ENCODE results near the gene AGAP1.
"Not testable (repeated sequence)": the region's sequence is repeated elsewhere in the genome, so short reads cannot be mapped to it uniquely, and the experiment has no call there.

Gene AGAP1

GRCh38 chr2:236056141-236056540 lies 562.3 kb downstream of the AGAP1 start:
- DNase-seq: no peak

- no peak for DNase-seq
These were observed 563.5 kb downstream of the AGAP1 start for GRCh38 chr2:236057375-236057774.

- DNase-seq: no peak
These were observed 567.7 kb downstream of the AGAP1 start for GRCh38 chr2:236061497-236061896.

- DNase-seq: no peak
These were observed 568.1 kb downstream of the AGAP1 start for GRCh38 chr2:236061899-236062298.

- DNase-seq: not testable (repeated sequence)
These were observed 569.0 kb downstream of the AGAP1 start for GRCh38 chr2:236062806-236063205.

- no peak for DNase-seq
These were observed 570.2 kb downstream of the AGAP1 start for GRCh38 chr2:236063994-236064393.

- DNase-seq: no peak
These were observed 571.7 kb downstream of the AGAP1 start for GRCh38 chr2:236065314-236066160.

- no peak for DNase-seq
These were observed 576.4 kb downstream of the AGAP1 start for GRCh38 chr2:236070236-236070635.

- DNase-seq: no peak
These were observed 579.4 kb downstream of the AGAP1 start for GRCh38 chr2:236073246-236073645.

- DNase-seq: no peak
These were observed 580.2 kb downstream of the AGAP1 start for GRCh38 chr2:236073867-236074655.

GRCh38 chr2:236075802-236076201 lies 582.0 kb downstream of the AGAP1 start:
- no peak for DNase-seq

GRCh38 chr2:236078297-236079255 lies 584.7 kb downstream of the AGAP1 start:
- no peak for DNase-seq

- no peak for DNase-seq
These were observed 586.6 kb downstream of the AGAP1 start for GRCh38 chr2:236080412-236080811.

- DNase-seq: no peak
These were observed 587.3 kb downstream of the AGAP1 start for GRCh38 chr2:236081171-236081570.

- no peak for DNase-seq
These were observed 588.2 kb downstream of the AGAP1 start for GRCh38 chr2:236082061-236082460.

GRCh38 chr2:236083934-236084333 lies 590.1 kb downstream of the AGAP1 start:
- no peak for DNase-seq

- no peak for DNase-seq
These were observed 591.4 kb downstream of the AGAP1 start for GRCh38 chr2:236085211-236085610.

- DNase-seq: no peak
These were observed 591.8 kb downstream of the AGAP1 start for GRCh38 chr2:236085647-236086046.

- DNase-seq: no peak
These were observed 592.6 kb downstream of the AGAP1 start for GRCh38 chr2:236086403-236086970.

GRCh38 chr2:236086971-236087465 lies 593.2 kb downstream of the AGAP1 start:
- DNase-seq: no peak

- no peak for DNase-seq
These were observed 594.7 kb downstream of the AGAP1 start for GRCh38 chr2:236088368-236089057.

All from central memory CD4-positive, alpha-beta T cell (primary cell).